Choroid plexus epithelial cell (primary cell): Measurements from ENCODE around the gene TMEM134.
A peak's percentile ranks its signal among the peaks of the same experiment; 100 is the strongest.

Experiments used
- DNase-seq: peaks from one replicate; pipeline ENCODE4 v3.0.0-alpha.2; 2010; ENCODE audit warnings: low read depth
- H3K4me3 ChIP-seq: 2 replicates; pipeline ENCODE4 v1.5.1; 2011; ENCODE audit warnings: low read depth, mild to moderate bottlenecking, control low read depth, low read length, moderate library complexity
- TF ChIP-seq, protein P1 (sequence below): conservative IDR thresholded peaks from 2 replicates; pipeline ENCODE4 v1.5.1; 2011; ENCODE audit warnings: low read depth, mild to moderate bottlenecking, control low read depth, inconsistent platforms, low read length, moderate library complexity

TMEM134 gene

DNA sequence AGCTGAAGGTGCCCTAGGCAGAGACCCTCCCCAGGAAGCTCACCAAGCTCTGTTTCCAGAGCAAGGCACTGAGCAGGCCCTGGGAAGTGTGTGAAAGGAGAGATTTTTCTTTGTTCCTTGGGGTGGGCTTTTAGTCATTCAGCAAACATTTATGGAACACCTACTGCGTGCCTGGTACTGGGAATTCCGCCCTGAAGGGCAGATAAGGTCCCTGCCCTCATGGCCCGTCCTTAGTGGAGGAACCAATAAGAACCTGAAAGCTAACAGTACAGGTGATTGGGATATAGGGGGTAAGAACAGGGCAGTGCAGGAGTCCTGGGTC lies 3.9 kb downstream of the TMEM134 start:
- TF ChIP-seq, protein P1, sequence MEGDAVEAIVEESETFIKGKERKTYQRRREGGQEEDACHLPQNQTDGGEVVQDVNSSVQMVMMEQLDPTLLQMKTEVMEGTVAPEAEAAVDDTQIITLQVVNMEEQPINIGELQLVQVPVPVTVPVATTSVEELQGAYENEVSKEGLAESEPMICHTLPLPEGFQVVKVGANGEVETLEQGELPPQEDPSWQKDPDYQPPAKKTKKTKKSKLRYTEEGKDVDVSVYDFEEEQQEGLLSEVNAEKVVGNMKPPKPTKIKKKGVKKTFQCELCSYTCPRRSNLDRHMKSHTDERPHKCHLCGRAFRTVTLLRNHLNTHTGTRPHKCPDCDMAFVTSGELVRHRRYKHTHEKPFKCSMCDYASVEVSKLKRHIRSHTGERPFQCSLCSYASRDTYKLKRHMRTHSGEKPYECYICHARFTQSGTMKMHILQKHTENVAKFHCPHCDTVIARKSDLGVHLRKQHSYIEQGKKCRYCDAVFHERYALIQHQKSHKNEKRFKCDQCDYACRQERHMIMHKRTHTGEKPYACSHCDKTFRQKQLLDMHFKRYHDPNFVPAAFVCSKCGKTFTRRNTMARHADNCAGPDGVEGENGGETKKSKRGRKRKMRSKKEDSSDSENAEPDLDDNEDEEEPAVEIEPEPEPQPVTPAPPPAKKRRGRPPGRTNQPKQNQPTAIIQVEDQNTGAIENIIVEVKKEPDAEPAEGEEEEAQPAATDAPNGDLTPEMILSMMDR = no peak
- peak overlapping the region; percentile 79 for H3K4me3 ChIP-seq
- DNase-seq = no peak

DNA sequence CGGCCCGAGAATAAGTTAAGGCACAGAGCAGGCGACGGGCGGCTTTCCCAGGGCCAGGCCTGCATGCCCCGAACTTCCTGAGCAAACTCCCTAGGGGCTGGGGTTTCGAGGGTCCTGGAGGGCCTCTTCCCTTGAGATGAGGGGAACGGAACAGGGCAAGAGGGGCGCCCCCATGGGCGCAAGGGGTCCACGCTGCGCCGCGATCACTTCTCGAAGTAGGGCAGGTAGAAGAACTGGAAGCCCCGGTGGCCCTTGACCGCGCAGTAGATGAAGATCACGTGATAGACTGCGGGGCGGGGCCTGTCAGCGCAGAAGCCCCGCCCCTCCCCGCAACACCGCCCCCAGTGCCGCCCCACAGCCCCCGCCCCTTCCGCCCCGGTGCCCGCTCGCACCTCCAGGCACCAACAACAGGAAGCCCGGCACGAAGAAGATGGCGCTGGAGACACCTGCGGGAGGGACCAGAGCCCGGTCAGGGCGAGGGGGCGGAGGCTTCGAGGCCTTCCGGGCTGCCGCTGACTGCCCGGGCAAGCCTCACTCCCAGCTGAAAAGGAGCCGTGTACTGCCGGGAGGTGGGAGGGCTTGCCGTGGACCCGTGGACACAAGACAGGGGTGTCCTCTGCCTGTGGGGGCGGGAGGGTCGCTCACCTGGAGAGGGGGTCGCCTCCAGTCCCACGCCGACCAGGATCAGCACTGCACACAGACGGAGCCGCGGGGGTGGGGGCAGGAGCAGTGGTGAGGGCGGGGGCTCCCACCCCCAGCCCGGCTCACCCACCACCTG lies 4.5 kb downstream of the TMEM134 start:
- TF ChIP-seq, protein P1 = no peak
- H3K4me3 ChIP-seq = peak overlapping the region; percentile 79
- DNase-seq = peak; percentile 79

DNA sequence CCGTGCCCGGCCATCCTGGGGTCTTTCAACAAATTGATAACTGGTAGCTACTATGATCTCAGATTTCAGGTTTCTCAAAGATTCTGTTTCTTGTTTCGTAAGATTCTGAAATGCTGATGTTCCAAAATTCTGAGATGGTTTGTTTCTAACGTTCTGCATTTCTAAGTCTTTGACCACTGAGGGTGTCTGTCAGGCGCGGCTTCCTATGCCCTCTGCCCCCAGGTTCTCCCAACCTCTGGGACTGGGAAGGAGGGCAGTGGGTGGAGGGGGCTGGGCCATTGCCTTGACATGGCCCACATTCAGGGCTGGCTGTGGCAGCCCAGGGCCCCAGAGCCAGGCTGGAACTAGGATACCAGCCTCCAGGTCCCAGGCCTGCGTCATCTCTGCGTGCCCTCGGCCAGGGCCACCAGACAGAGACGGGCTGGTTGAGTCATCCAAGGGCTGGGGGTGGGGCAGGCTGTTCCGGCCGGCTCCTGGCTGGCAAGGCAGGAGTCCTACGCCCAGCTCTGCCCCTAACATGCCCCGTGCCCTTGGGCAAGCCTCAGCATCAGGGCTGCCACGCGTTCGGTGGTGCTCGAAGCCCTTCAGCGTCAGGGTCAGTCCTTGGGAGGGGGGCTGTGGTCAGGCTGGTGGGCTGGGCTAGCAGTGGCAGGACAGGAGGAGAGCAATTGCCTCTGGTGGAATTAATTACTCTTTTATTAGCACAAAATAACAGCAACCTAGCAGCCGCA lies 5.2 kb downstream of the TMEM134 start:
- DNase-seq = no peak
- peak overlapping the region; percentile 79 for H3K4me3 ChIP-seq
- TF ChIP-seq, protein P1 = no peak

DNA sequence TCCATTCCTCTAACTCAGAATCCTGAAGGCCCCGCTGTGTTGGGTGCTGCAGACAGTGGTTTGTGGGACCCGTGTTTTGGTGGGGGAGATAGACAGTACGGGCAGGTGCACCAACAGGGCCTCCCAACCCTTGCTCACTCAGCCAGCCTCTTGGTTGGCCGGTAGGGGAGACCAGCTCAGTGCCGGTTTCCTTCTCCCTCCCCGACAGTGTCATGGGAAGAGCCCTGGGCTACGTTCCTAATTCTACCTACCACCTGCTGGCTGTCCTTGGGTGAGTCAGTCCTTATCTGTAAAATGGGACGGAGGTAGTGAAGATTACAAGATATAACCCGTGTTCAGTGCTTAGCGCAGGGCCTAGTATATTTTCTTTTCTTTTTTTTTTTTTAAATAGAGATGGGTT lies 5.9 kb downstream of the TMEM134 start:
- DNase-seq = no peak
- H3K4me3 ChIP-seq = no peak overlapping the region
- TF ChIP-seq, protein P1 = no peak

DNA sequence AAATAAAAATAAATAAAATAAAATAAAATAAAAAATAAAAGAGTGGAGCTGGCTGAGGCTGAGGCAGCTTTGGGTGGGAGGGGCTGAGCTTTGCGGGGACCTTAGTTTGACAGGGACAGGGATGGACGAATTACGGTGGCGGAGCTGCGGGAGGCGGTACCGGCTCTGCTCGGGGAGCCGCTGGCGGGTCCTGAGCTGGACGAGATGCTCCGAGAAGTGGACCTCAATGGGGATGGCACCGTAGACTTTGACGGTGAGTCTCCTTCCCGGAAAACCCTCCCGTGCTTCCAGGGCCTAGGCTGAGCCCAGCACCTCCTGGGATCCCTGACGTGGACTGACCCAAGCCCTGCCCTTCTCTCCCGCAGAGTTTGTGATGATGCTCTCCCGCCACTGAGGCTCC lies 10.8 kb downstream of the TMEM134 start:
- TF ChIP-seq, protein P1 = no peak
- DNase-seq = no peak
- no peak overlapping the region for H3K4me3 ChIP-seq

DNA sequence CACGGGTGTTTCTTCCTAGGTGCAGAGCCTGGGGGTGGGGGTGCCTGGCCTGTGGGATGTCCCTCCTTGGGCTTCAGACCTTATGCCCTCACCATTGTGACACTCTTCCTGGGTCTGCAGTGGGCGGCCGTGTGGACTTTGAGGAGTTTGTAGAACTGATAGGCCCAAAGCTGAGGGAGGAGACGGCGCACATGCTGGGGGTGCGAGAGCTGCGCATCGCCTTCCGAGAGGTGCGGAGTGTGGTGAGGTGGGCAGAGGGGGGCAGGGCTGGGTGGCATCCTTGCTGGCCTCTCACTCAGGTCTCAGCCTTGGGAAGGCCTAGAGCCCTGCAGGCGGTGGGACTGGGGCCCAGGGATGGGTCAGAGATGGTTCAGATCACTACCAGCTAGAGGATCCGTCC lies 11.6 kb downstream of the TMEM134 start:
- no peak for DNase-seq
- no peak overlapping the region for H3K4me3 ChIP-seq
- TF ChIP-seq, protein P1 = no peak
